Prostate gland (tissue), 2 donors: ENCODE measurements around the gene SSH2. TPM values are rescaled to one million over a fixed set of nuclear protein-coding genes. Genes with fewer than 3 reads are reported as not detected.

ENCODE experiments used
- DNase-seq: peaks from one replicate; pipeline ENCODE4 v3.0.0-alpha.2; 2019; ENCODE audit warnings: low spot score
- H3K27ac ChIP-seq, 2 donors: fragments of 200-600 bp; sonication (generic); 2 replicates each; pipeline ENCODE4 v1.5.1; 2017 to 2019
- H3K27me3 ChIP-seq: fragments of 200-600 bp; sonication (generic); replicated peaks from 2 replicates; pipeline ENCODE4 v1.5.1; 2019; ENCODE audit not compliant: insufficient read depth
- H3K36me3 ChIP-seq, 2 donors: fragments of 200-600 bp; sonication (generic); 1 replicate in 1 of 2; 2 replicates in 1 of 2; pipeline versions ENCODE4 v1.5.1 to v1.8.1; 2017 to 2019
- H3K4me1 ChIP-seq: fragments of 200-600 bp; sonication (generic); replicated peaks from 2 replicates; pipeline ENCODE4 v1.5.1; 2019
- H3K4me3 ChIP-seq, 2 donors: fragments of 200-600 bp; sonication (generic); 2 replicates each; pipeline ENCODE4 v1.5.1; 2017 to 2019
- H3K9me3 ChIP-seq: fragments of 200-600 bp; sonication (generic); 2 replicates; pipeline ENCODE4 v1.5.1; 2017
- POLR2A ChIP-seq: fragments of 450-650 bp; IDR thresholded peaks from one replicate; pipeline ENCODE4 v1.6.1; 2016; ENCODE audit warnings: antibody characterized with exemption, mild to moderate bottlenecking
- POLR2AphosphoS5 ChIP-seq: sonication (generic); formaldehyde crosslinking; IDR thresholded peaks from one replicate; pipeline ENCODE4 v1.6.1; 2017; ENCODE audit warnings: antibody characterized with exemption
- WGBS: methylation state at CpG from one replicate; pipeline ENCODE4 v1.1.5; 2018; 5-methylcytosine and 5-hydroxymethylcytosine counted together
- intact Hi-C: fragments of 100-400 bp; cut with DNase I; formaldehyde crosslinking; loops from one replicate; pipeline ENCODE4 v1.14.2; 2022
- total RNA-seq, 2 donors: library from RNA; depleted of rRNA; stranded (reverse); fragments of >200 nt; gene quantifications; one replicate each; pipeline ENCODE4 v1.1.0, GENCODE V29; 2016
- TF ChIP-seq, protein P1 (sequence below), 4 experiments: fragments of 200-600 bp in 2 of 4; fragments of 450-650 bp in 2 of 4; sonication (generic) in 2 of 4; IDR thresholded peaks; 1 replicate in 3 of 4; 2 replicates in 1 of 4; pipeline ENCODE4 v1.5.1; 2016 to 2019; ENCODE audit warnings: antibody characterized with exemption in 4 of 4, mild to moderate bottlenecking in 2 of 4, moderate library complexity in 2 of 4

Gene SSH2
- total RNA-seq, 2 donors from 2014 or later: 10.1 to 27.5 TPM

DNA sequence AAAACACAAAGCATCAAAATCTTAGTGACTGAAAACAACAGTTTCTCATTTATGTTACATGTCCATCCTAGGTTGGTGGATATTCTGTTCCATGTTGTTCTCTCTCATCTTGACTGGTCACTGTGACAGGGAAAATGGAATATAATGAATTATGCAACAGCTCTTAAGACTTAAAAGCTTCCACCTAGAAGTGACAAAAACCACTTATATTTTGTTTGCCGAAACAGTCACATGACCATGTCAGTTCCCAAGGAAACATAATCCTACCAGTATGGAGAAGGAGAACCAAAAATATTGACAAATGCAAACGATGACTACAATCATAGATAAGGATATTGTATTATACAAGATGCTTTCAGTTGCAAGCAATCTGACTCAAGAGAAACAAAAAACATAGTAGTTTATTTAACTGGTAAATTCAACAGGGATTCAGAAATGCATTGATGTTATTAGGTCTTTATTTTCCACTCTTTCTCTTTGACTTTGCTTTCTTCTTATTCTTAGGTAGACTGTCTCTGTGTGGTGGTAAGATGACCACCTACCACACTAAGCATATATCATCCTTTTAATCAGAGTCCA, 103.8 kb downstream of the SSH2 start:
- intact Hi-C loops: no loop called here
- 56% methylated on average over 2 of the region's 2 CpGs for WGBS
- H3K9me3 ChIP-seq: no peaks in the 10 kb centered on the region
- no peak overlapping the region for H3K27ac ChIP-seq
- DNase-seq: no peak
- H3K27me3 ChIP-seq: no peaks in the 10 kb centered on the region
- H3K4me1 ChIP-seq: no peaks in the 10 kb centered on the region
- no peaks in the 10 kb centered on the region for H3K36me3 ChIP-seq
- TF ChIP-seq POLR2AphosphoS5 (no peak), POLR2A (no peak)
- TF ChIP-seq, protein P1, sequence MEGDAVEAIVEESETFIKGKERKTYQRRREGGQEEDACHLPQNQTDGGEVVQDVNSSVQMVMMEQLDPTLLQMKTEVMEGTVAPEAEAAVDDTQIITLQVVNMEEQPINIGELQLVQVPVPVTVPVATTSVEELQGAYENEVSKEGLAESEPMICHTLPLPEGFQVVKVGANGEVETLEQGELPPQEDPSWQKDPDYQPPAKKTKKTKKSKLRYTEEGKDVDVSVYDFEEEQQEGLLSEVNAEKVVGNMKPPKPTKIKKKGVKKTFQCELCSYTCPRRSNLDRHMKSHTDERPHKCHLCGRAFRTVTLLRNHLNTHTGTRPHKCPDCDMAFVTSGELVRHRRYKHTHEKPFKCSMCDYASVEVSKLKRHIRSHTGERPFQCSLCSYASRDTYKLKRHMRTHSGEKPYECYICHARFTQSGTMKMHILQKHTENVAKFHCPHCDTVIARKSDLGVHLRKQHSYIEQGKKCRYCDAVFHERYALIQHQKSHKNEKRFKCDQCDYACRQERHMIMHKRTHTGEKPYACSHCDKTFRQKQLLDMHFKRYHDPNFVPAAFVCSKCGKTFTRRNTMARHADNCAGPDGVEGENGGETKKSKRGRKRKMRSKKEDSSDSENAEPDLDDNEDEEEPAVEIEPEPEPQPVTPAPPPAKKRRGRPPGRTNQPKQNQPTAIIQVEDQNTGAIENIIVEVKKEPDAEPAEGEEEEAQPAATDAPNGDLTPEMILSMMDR (IDR thresholded peaks at IDR 0.05): no peak
- no peak overlapping the region for H3K4me3 ChIP-seq

DNA sequence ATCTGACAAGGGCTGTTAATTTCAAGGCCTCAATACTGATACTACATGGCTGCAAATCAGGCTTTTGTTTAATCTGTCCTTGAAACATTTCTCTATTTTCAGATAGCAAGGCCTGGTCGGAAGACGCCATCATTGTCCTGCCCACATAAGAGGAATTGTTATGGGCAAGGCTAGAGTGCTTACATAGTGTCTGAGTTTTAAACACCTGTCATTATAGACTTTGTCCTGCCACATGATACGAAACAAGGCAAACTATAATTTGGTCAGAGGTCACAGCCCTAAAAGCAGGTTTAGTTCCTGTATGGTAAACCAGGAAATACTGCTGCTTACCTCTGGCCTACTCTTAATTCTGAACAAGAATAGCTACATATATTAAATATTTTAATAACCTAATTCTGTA, 104.4 kb downstream of the SSH2 start:
- Histone ChIP-seq H3K27me3 (no peaks in the 10 kb centered on the region), H3K4me3 (no peak overlapping the region), H3K9me3 (no peaks in the 10 kb centered on the region), H3K36me3 (no peaks in the 10 kb centered on the region), H3K27ac (no peak overlapping the region), H3K4me1 (no peaks in the 10 kb centered on the region)
- intact Hi-C loops: no loop called here
- 94% methylated on average over 3 of the region's 3 CpGs for WGBS
- TF ChIP-seq, protein P1 (IDR thresholded peaks at IDR 0.05): no peak
- TF ChIP-seq POLR2A: no peak
- no peak for TF ChIP-seq POLR2AphosphoS5
- no peak for DNase-seq

DNA sequence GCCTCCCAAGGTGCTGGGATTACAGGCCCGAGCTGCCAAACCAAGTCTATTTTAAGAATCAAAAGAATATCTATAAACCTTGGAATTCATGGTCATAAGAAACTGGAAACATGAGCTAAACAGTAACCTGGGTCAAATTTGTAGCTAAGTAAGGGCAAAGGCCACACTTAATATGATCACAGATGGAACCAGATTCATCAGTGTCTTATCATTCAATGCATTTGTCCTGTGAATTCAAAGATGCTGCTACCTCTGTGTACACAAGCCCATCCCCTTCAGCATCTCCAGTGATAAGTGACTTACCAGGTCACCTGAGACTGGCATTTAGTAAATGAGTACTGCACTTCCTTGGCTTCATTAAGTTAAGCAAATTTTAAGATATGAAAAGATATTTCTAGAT, 108.1 kb downstream of the SSH2 start:
- WGBS: 88% methylated on average over 1 of the region's 1 CpG
- Histone ChIP-seq H3K9me3 (no peaks in the 10 kb centered on the region), H3K4me1 (no peaks in the 10 kb centered on the region), H3K4me3 (no peak overlapping the region), H3K27ac (no peak overlapping the region), H3K27me3 (no peaks in the 10 kb centered on the region), H3K36me3 (no peaks in the 10 kb centered on the region)
- DNase-seq: no peak
- TF ChIP-seq, protein P1 (IDR thresholded peaks at IDR 0.05): no peak
- TF ChIP-seq POLR2A (no peak), POLR2AphosphoS5 (no peak)
- intact Hi-C loops: no loop called here

DNA sequence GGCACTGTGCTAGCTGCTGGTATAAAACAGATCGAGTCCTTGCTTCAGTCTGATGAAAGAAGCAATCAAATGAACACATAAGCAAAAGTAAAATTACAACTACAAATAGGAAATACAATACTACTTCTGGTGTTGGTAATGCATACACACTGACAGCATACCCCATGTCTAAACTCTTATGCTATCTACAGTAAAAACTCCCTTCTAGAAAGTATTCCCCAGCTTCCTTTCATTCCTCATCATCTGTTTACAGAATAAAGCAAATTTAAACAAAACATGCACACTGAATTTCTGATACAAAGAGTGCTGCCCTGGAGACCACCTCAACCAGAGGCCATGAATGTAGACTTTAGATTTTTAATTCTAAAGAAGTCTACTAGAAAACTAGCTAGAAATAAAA, 109.6 kb downstream of the SSH2 start:
- no peak overlapping the region for H3K4me3 ChIP-seq
- WGBS: 82% methylated on average over 1 of the region's 1 CpG
- TF ChIP-seq POLR2A: no peak
- TF ChIP-seq POLR2AphosphoS5: no peak
- TF ChIP-seq, protein P1 (IDR thresholded peaks at IDR 0.05): no peak
- no peaks in the 10 kb centered on the region for H3K4me1 ChIP-seq
- no peaks in the 10 kb centered on the region for H3K36me3 ChIP-seq
- no peaks in the 10 kb centered on the region for H3K27me3 ChIP-seq
- intact Hi-C loops: no loop called here
- no peaks in the 10 kb centered on the region for H3K9me3 ChIP-seq
- H3K27ac ChIP-seq: no peak overlapping the region
- no peak for DNase-seq
